ENCODE measurements around the gene CAND1. TPM values are rescaled to one million over a fixed set of nuclear protein-coding genes. Genes with fewer than 3 reads are reported as not detected.

Gene CAND1
- total and polyA plus RNA-seq, 4 donors, result 25.4 to 66.1 (median 45.7) TPM

GRCh38 chr12:67288561-67288960 is 19.4 kb downstream of the CAND1 start:
- Histone ChIP-seq H3K4me3 (ENCODE audit: low read depth in 1 of 3, low read length in 3 of 3) (no peak overlapping the region), H3K36me3 (ENCODE audit: control insufficient read depth in 4 of 4, insufficient read depth in 3 of 4, low read depth in 1 of 4, low read length in 3 of 4) (peaks cover 0 to 5% (median 3%) of the 10 kb centered on the region in 4 donors), H3K27me3 (ENCODE audit: control insufficient read depth in 4 of 4, insufficient read depth in 4 of 4, low read length in 3 of 4) (no peaks in the 10 kb centered on the region), H3K9me3 (ENCODE audit: control insufficient read depth in 4 of 4, low read length in 3 of 4) (no peaks in the 10 kb centered on the region), H3K9ac (ENCODE audit: low read depth in 1 of 2, low read length in 2 of 2) (no peak overlapping the region), H3K4me1 (ENCODE audit: control insufficient read depth in 4 of 4, insufficient read depth in 4 of 4, low read length in 3 of 4) (no peaks in the 10 kb centered on the region), H3K27ac (ENCODE audit: low read depth in 1 of 2, low read length in 2 of 2) (no peak overlapping the region)
- no peak for DNase-seq (ENCODE audit: low spot score)
- no peak for TF ChIP-seq FOXA1 (IDR thresholded peaks at IDR 0.05)
- no peak for TF ChIP-seq RAD21 (IDR thresholded peaks at IDR 0.05)
- no peak for TF ChIP-seq FOXA2 (IDR thresholded peaks at IDR 0.05)
- peak; percentile 54 to 93 for TF ChIP-seq JUND (IDR thresholded peaks at IDR 0.05)
- no peak for TF ChIP-seq MAX (IDR thresholded peaks at IDR 0.05)
- no peak for TF ChIP-seq NR2F2 (IDR thresholded peaks at IDR 0.05)
- TF ChIP-seq TAF1 (conservative IDR thresholded peaks at IDR 0.05), result no peak
- peak; percentile 80 for TF ChIP-seq ATF3 (IDR thresholded peaks at IDR 0.05)
- peak in 1 of 2 donors; percentile 7 for TF ChIP-seq HNF4A (conservative IDR thresholded peaks at IDR 0.05)
- TF ChIP-seq SP1 (IDR thresholded peaks at IDR 0.05), result no peak
- TF ChIP-seq, protein P1, sequence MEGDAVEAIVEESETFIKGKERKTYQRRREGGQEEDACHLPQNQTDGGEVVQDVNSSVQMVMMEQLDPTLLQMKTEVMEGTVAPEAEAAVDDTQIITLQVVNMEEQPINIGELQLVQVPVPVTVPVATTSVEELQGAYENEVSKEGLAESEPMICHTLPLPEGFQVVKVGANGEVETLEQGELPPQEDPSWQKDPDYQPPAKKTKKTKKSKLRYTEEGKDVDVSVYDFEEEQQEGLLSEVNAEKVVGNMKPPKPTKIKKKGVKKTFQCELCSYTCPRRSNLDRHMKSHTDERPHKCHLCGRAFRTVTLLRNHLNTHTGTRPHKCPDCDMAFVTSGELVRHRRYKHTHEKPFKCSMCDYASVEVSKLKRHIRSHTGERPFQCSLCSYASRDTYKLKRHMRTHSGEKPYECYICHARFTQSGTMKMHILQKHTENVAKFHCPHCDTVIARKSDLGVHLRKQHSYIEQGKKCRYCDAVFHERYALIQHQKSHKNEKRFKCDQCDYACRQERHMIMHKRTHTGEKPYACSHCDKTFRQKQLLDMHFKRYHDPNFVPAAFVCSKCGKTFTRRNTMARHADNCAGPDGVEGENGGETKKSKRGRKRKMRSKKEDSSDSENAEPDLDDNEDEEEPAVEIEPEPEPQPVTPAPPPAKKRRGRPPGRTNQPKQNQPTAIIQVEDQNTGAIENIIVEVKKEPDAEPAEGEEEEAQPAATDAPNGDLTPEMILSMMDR (IDR thresholded peaks at IDR 0.05; ENCODE audit: low read depth, low read length, missing input control), result no peak
- peak in 1 of 2 donors; percentile 43 for TF ChIP-seq EGR1 (IDR thresholded peaks at IDR 0.05; ENCODE audit: low read depth in 2 of 2)
- TF ChIP-seq HNF4G (IDR thresholded peaks at IDR 0.05), result no peak
- TF ChIP-seq, protein P2, sequence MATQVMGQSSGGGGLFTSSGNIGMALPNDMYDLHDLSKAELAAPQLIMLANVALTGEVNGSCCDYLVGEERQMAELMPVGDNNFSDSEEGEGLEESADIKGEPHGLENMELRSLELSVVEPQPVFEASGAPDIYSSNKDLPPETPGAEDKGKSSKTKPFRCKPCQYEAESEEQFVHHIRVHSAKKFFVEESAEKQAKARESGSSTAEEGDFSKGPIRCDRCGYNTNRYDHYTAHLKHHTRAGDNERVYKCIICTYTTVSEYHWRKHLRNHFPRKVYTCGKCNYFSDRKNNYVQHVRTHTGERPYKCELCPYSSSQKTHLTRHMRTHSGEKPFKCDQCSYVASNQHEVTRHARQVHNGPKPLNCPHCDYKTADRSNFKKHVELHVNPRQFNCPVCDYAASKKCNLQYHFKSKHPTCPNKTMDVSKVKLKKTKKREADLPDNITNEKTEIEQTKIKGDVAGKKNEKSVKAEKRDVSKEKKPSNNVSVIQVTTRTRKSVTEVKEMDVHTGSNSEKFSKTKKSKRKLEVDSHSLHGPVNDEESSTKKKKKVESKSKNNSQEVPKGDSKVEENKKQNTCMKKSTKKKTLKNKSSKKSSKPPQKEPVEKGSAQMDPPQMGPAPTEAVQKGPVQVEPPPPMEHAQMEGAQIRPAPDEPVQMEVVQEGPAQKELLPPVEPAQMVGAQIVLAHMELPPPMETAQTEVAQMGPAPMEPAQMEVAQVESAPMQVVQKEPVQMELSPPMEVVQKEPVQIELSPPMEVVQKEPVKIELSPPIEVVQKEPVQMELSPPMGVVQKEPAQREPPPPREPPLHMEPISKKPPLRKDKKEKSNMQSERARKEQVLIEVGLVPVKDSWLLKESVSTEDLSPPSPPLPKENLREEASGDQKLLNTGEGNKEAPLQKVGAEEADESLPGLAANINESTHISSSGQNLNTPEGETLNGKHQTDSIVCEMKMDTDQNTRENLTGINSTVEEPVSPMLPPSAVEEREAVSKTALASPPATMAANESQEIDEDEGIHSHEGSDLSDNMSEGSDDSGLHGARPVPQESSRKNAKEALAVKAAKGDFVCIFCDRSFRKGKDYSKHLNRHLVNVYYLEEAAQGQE (IDR thresholded peaks at IDR 0.05), result no peak
- no peak for TF ChIP-seq RXRA (IDR thresholded peaks at IDR 0.05)
- 97% methylated on average over 2 of the region's 2 CpGs for WGBS

DNA sequence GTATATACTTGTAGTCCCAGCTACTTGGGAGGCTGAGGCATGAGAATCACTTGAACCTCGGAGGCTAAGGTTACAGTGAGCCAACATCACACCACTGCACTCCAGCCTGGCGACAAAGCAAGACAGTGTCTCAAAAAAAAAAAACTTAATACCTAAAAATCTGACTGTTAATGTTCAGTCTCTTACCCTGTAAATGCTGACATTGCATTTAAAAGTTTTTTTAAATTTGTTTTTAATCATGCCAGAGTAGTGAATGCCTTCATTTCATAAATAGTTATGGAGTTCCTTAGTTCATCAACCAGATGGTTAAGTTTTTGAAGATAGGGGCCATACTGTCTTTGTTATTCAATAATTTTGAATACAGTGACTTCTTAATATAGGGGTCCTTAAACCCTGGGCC is 21.2 kb downstream of the CAND1 start:
- TF ChIP-seq FOXA2 (IDR thresholded peaks at IDR 0.05), result no peak
- no peak for TF ChIP-seq ATF3 (IDR thresholded peaks at IDR 0.05)
- no peak for TF ChIP-seq ZBTB33 (IDR thresholded peaks at IDR 0.05)
- TF ChIP-seq, protein P1 (IDR thresholded peaks at IDR 0.05; ENCODE audit: low read depth, low read length, missing input control), result no peak
- TF ChIP-seq GABPA (IDR thresholded peaks at IDR 0.05 in 1 of 2, conservative IDR thresholded peaks at IDR 0.05 in 1 of 2), result no peak
- no peak for TF ChIP-seq JUND (IDR thresholded peaks at IDR 0.05)
- TF ChIP-seq MAX (IDR thresholded peaks at IDR 0.05), result no peak
- no peak for TF ChIP-seq NR2F2 (IDR thresholded peaks at IDR 0.05)
- Histone ChIP-seq H3K36me3 (ENCODE audit: control insufficient read depth in 4 of 4, insufficient read depth in 3 of 4, low read depth in 1 of 4, low read length in 3 of 4) (peaks cover 3 to 15% (median 5%) of the 10 kb centered on the region in 4 donors), H3K9me3 (ENCODE audit: control insufficient read depth in 4 of 4, low read length in 3 of 4) (no peaks in the 10 kb centered on the region), H3K27me3 (ENCODE audit: control insufficient read depth in 4 of 4, insufficient read depth in 4 of 4, low read length in 3 of 4) (no peaks in the 10 kb centered on the region), H3K4me3 (ENCODE audit: low read depth in 1 of 3, low read length in 3 of 3) (no peak overlapping the region), H3K27ac (ENCODE audit: low read depth in 1 of 2, low read length in 2 of 2) (no peak overlapping the region), H3K4me1 (ENCODE audit: control insufficient read depth in 4 of 4, insufficient read depth in 4 of 4, low read length in 3 of 4) (no peaks in the 10 kb centered on the region), H3K9ac (ENCODE audit: low read depth in 1 of 2, low read length in 2 of 2) (no peak overlapping the region)
- no peak for DNase-seq (ENCODE audit: low spot score)
- 98% methylated on average over 2 of the region's 2 CpGs for WGBS
